NCI-H2107 treated with DMSO at 0.1 percent for 48 hours (cell line): ENCODE measurements around the gene APOL2.
"Not testable (repeated sequence)": the region's sequence is repeated elsewhere in the genome, so short reads cannot be mapped to it uniquely, and the experiment has no call there.

ENCODE experiments used
- DNase-seq: peaks from one replicate; lab custom pipeline; 2025; ENCODE audit not compliant: unreplicated experiment; lab: John Stamatoyannopoulos, UW

APOL2 gene

DNA sequence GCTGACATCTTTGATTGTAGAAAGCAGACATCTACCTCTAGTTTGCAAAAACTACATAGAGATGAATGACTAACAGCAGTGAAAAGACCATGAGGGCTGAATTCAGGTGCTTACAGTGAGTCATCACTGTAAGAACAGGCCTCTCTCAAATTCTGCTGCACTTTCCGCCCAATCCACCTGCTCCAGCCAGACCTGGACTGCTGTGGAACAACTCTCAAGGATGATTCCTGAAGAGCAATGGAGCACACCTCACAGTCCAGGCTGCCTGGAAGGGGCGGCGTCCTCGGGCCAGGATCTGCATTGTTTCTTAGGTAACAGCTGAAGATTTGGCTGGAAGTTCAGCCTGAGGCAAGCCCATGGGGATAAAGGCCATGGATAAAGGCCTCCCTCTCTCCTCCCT lies 15.1 kb downstream of the APOL2 start:
- DNase-seq, result no peak

DNA sequence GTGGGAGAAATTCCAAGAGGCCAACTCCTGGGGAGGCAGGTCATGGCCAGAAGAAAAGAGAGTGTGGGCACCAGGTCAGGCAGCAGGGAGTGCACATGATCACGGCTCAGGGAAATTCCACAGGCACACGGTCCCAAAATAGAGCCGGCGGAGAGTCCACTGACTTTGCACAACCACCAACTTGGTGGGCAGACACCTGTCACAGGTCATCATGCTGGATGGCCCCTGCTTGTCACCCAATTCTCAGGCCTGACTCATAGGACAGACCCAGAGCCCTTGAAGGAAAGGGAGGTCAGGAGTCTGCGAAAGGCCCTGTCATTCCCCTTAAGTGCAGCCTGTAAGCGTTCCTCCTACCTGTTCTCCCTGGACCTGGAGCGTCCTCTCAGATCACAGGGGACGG lies 15.8 kb downstream of the APOL2 start:
- no peak for DNase-seq

- DNase-seq, result no peak
Observed at GRCh38 chr22:36222887-36223450, 16.4 kb downstream of the APOL2 start.

- peak; percentile 39 for DNase-seq
Observed at GRCh38 chr22:36221799-36222751, 17.3 kb downstream of the APOL2 start.

DNA sequence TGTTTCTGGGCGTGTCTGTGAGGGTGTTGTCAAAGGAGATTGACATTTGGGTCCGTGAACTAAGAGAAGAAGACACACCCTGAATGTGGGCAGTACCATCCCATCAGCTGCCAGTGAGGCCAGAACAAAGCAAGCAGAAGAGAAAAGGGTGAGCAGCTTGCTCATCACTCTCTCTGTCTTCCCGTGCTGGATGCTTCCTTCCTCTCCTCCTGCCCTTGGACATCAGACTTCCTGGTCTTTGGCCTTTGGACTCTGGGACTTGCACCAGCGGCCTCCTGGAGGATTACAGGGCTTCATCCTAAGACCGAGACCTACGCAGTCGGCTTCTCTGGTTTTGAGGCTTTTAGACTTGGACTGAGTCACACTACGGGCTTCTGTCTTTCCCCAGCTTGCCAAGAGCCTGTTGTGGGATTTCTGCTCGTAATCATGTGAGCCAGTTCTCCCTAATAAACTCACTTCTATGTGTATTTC lies 18.8 kb downstream of the APOL2 start:
- DNase-seq, result no peak

DNA sequence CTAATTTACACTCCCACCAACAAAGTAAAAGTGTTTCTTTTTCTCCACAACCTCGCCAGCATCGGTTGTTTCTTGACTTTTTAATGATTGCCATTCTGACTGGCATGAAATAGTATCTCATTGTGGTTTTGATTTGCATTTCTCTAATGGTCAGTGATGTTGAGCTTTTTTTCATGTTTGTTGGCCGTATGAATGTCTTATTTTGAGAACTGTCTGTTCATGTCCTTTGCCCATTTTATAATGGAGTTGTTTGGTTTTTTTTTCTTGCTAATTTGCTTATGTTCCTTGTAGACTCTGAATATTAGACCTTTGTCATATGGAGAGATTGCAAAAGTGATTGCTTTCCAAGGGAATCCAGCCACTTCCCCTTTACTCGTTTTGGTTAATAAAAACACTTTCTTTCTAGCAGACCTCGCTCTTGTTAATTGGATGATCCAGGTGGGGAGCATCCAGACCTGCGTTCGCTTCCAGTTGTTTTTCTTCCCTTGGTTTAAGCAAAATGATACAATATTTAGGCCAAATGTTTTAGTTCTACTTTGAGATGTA lies 20.6 kb downstream of the APOL2 start:
- DNase-seq, result no peak

DNA sequence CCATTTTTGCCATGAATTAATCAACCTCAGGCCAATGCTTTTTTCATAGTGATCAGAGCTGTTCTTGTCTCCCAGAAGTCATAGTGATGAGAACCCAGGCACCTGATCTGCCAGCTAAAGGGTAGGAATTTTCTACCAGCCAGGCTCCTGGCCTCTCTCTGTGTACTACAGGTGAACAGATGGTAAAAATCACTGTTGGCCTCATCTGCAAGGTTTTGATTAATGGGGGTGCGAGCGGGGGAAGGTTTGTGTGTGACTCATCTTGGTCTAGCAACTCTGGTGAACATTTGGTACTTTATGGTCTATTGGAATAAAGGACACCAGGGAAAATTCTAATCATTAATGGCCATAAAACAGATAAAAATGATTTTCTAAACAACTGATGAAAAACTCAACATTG lies 23.3 kb downstream of the APOL2 start:
- DNase-seq, result no peak

DNA sequence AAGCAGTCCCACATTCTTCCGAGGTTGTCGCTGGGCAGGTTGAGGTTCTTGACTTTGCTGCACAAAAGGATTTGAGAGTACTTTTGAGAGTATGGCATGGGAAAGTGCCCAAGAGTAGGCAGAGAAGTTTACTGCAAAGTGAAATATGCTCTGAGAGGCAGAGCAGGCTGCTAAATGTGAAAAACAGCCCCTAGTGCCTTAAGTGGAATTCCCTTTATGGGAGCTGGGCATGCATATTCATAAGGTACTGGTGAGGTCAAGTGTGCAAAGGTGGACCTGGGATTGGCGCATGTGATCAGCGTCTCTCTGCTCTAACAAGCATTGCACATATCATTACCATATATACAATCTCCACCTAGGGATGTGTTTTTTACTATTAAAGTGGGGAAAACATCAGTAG lies 25.7 kb downstream of the APOL2 start:
- no peak for DNase-seq

DNA sequence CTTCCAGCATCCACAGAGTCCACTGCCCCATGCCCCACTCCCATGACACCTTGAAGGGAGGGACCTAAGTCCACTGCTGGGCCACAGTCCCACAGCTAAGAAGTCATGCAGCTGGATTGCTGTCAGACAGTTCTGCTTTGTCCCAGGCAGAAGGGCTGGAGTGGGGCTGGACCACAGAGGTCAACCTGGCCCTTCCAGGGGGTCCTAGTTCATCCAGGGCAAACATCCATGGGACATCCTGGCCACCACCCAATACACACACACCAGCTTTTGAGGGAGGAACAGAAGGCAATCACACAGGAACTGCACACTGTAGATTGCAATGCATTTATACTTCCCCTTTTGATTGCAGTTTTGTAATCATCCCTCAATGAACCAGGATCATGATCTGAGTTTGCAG lies 26.4 kb downstream of the APOL2 start:
- DNase-seq, result no peak

- DNase-seq, result peak; percentile 29
Observed at GRCh38 chr22:36211237-36211861, 28.0 kb downstream of the APOL2 start.

DNA sequence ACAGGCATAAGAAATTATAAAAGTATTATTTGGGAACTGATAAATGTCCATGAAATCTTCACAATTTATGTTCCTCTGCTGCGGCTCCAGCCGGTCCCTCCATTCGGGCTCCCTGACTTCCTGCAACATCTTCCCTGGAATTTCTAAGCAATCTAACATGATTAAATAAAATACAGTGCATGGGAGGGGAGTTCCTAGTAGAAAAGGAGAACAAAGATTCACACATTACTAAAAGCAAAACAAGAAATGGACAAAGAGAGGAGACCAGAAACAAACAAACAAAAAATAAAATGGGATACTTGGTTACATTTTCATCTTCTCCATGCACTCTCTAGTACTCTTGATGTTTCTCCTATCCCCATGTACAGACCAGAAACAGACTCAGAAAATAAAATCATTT lies 29.1 kb downstream of the APOL2 start:
- DNase-seq, result no peak

- not testable (repeated sequence) for DNase-seq
Observed at GRCh38 chr22:36209488-36209908, 29.8 kb downstream of the APOL2 start.

DNA sequence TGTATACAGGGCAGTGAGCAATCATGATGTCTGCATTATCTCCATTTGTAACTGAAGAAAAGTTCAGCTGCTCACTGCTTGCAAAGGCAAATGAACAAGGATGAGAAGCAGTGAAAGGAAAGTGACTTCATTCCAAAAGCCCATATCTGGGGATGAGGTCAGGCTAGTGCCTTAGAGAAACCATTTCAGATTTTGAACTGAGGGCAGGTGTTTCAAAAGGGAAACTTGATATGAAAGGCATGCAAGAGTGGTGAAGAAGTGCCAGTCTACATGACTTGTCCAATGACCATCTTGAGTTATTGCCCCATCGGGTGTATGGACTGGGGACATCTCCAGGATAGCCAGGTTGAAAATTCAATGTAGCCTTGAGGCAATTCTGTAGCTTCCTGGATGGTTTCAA lies 30.4 kb downstream of the APOL2 start:
- no peak for DNase-seq

- no peak for DNase-seq
Observed at GRCh38 chr22:36208162-36208765, 31.1 kb downstream of the APOL2 start.

DNA sequence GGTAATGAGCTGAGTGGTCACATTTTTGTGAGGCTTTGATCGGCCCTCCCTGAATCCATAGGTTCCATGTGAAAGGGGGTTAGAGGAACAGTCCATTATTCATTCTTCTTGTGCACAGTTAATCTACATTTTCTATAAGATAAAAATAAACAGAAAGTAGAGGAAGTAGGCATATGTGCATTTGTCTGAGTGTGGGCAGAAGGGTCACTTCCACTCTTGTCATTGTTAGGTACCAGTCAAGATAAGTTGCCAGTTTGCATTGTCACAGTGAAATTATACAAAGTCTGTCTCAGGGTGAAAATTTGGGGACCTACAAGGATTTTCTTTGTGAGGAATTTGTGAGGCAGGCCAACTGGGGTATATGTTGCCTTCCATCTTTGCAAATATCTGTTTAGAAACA lies 33.1 kb downstream of the APOL2 start:
- DNase-seq, result no peak

GRCh38 chr22:36205573-36205972 lies 33.8 kb downstream of the APOL2 start:
- DNase-seq, result not testable (repeated sequence)

DNA sequence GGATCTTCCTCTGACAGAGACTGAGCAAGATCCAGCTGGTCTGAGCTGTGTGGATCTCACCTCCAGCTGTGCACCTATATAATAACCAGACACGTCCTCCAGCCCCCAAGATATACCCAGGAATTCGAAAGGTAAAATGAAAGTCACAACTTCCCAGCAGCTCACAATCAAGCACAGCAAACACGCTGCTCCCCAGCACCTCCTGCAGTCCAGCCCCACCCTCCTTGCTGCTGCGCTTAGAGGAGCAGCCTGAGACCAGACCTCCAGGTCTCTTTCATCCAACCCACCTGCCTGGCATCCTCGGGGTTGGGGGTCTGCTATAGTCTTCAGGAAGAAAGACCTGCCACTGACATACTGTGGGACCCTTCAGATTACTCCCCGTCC lies 34.7 kb downstream of the APOL2 start:
- no peak for DNase-seq

GRCh38 chr22:36204001-36204631 lies 35.2 kb downstream of the APOL2 start:
- no peak for DNase-seq

- DNase-seq, result not testable (repeated sequence)
Observed at GRCh38 chr22:36203441-36203840, 35.9 kb downstream of the APOL2 start.

DNA sequence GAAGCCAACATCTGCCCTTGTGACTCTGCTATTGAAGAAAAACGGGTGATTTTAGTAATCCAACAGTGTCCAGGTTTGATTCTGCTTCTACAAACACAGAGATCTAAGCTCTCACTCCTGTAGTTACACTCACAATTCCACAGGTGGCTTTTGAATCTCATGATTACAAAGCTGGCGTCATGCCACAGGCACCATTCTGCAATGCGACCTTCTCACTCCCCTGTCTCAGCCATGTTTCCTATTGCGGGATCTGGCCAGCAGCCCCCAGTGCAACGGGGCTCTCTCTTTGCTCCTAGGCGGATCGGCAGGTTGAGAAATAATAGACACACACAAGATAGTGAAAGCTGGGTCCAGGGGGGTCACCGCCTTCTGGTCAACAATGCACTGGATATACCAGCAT lies 36.4 kb downstream of the APOL2 start:
- DNase-seq, result peak; percentile 29
